GM21619 (cell line): ENCODE data around the gene SPSB4.

ENCODE experiments used
- ATAC-seq: cut with Tn5 transposase; IDR thresholded peaks from one replicate; pipeline ENCODE4 v1.9.1; 2021; ENCODE audit not compliant: unreplicated experiment

SPSB4 gene

GRCh38 chr3:141150081-141150830 lies 99.1 kb downstream of the SPSB4 start:
- ATAC-seq: no peak

- ATAC-seq: no peak
Observed at GRCh38 chr3:141150931-141151330, 99.8 kb downstream of the SPSB4 start.

- ATAC-seq: no peak
Observed at GRCh38 chr3:141151439-141151838, 100.3 kb downstream of the SPSB4 start.

- no peak for ATAC-seq
Observed at GRCh38 chr3:141152130-141152529, 101.0 kb downstream of the SPSB4 start.

GRCh38 chr3:141152801-141153678 lies 101.9 kb downstream of the SPSB4 start:
- ATAC-seq: no peak

GRCh38 chr3:141153679-141153966 lies 102.5 kb downstream of the SPSB4 start:
- no peak for ATAC-seq

GRCh38 chr3:141164852-141165251 lies 113.7 kb downstream of the SPSB4 start:
- no peak for ATAC-seq

- ATAC-seq: no peak
Observed at GRCh38 chr3:141167681-141168080, 116.5 kb downstream of the SPSB4 start.

- ATAC-seq: no peak
Observed at GRCh38 chr3:141170678-141171295, 119.6 kb downstream of the SPSB4 start.

GRCh38 chr3:141174674-141175073 lies 123.5 kb downstream of the SPSB4 start:
- ATAC-seq: no peak

GRCh38 chr3:141176775-141177174 lies 125.6 kb downstream of the SPSB4 start:
- no peak for ATAC-seq

- no peak for ATAC-seq
Observed at GRCh38 chr3:141178026-141178425, 126.9 kb downstream of the SPSB4 start.

- ATAC-seq: no peak
Observed at GRCh38 chr3:141178551-141178950, 127.4 kb downstream of the SPSB4 start.

GRCh38 chr3:141179983-141180382 lies 128.8 kb downstream of the SPSB4 start:
- ATAC-seq: no peak

GRCh38 chr3:141181196-141181595 lies 130.0 kb downstream of the SPSB4 start:
- no peak for ATAC-seq

- ATAC-seq: no peak
Observed at GRCh38 chr3:141181819-141182218, 130.7 kb downstream of the SPSB4 start.

- ATAC-seq: no peak
Observed at GRCh38 chr3:141183606-141184005, 132.5 kb downstream of the SPSB4 start.

- ATAC-seq: no peak
Observed at GRCh38 chr3:141184430-141184829, 133.3 kb downstream of the SPSB4 start.

- ATAC-seq: no peak
Observed at GRCh38 chr3:141191097-141191749, 140.1 kb downstream of the SPSB4 start.

GRCh38 chr3:141192345-141192744 lies 141.2 kb downstream of the SPSB4 start:
- ATAC-seq: peak; percentile 100

- ATAC-seq: no peak
Observed at GRCh38 chr3:141193066-141193830, 142.1 kb downstream of the SPSB4 start.
